ENCODE results near the gene CCZ1.
"Not testable (repeated sequence)": the region's sequence is repeated elsewhere in the genome, so short reads cannot be mapped to it uniquely, and the experiment has no call there.

GRCh38 chr7:5970347-5970911, 71.9 kb downstream of the CCZ1 start, which contains the start of gene RSPH10B:
- not testable (repeated sequence) for TF ChIP-seq POLR2A (IDR thresholded peaks at IDR 0.05; ENCODE audit: low read length); GATA1 (IDR thresholded peaks at IDR 0.05; ENCODE audit: low read depth, low read length)

Data from erythroblast (primary cell).